Vagina (tissue), 2 donors: ENCODE data around the gene MYO3B.

Experiments used
- POLR2A ChIP-seq, 2 donors: fragments of 450-650 bp; IDR thresholded peaks; one replicate each; pipeline ENCODE4 v1.6.1; 2017; ENCODE audit warnings: antibody characterized with exemption in 2 of 2, mild to moderate bottlenecking in 2 of 2, moderate library complexity in 2 of 2
- POLR2AphosphoS5 ChIP-seq, 2 donors: sonication (generic); formaldehyde crosslinking; IDR thresholded peaks; one replicate each; pipeline ENCODE4 v1.9.0; 2017; ENCODE audit warnings: antibody characterized with exemption in 2 of 2, mild to moderate bottlenecking in 2 of 2, low read depth in 1 of 2; ENCODE audit not compliant: insufficient read depth in 1 of 2

- TF ChIP-seq POLR2A (IDR thresholded peaks at IDR 0.05) (no peak), POLR2AphosphoS5 (IDR thresholded peaks at IDR 0.05; ENCODE audit: insufficient read depth in 1 of 2, low read depth in 1 of 2) (no peak)
Observed at GRCh38 chr2:170656669-170657068, 478.7 kb downstream of the MYO3B start.
